ENCODE measurements around the gene PDK2.

PDK2 gene

DNA sequence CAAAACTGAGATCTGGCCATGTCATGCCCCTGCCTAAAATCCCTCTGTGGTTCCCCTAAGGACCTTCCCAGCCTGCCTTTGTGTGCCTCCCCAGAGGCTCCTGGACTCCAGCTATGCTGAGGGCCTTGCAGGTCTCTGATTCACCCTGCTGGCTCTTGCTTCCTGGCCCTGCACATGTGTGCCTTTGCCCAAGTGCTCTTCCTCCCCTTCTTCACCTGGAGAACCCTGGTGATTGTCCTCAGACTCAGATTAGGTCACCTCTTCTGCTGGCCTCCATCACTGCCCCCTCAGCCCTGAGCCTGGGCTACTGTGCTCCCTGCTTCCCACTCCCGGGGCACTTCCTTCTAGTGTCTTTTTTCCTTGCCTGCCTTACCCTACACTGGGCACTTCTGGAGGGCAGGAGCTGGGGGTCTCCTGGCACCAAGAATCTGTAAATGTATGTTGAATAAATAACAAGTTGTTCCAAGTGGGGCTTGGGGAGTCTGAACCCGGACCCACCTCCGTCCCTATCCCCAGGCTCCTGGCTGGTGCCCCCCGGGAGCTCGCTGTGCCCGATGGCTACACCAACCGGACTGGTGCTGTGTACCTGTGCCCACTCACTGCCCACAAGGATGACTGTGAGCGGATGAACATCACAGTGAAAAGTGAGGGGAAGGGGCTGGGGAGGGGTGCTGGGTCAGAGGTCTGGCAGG is 31.4 kb upstream of the PDK2 start:
- intact Hi-C loops (cut with micrococcal nuclease): no loop called here
- H3K36me3 Mint-ChIP-seq (ENCODE audit: low read depth): no peaks in the 10 kb centered on the region
- no peak overlapping the region for H3K27ac Mint-ChIP-seq
- peaks cover 26% of the 10 kb centered on the region for H3K4me1 Mint-ChIP-seq (ENCODE audit: low read depth)
- peaks cover 35% of the 10 kb centered on the region for H3K27me3 Mint-ChIP-seq
- H3K4me3 Mint-ChIP-seq: no peak overlapping the region
- H3K9me3 Mint-ChIP-seq: no peaks in the 10 kb centered on the region

DNA sequence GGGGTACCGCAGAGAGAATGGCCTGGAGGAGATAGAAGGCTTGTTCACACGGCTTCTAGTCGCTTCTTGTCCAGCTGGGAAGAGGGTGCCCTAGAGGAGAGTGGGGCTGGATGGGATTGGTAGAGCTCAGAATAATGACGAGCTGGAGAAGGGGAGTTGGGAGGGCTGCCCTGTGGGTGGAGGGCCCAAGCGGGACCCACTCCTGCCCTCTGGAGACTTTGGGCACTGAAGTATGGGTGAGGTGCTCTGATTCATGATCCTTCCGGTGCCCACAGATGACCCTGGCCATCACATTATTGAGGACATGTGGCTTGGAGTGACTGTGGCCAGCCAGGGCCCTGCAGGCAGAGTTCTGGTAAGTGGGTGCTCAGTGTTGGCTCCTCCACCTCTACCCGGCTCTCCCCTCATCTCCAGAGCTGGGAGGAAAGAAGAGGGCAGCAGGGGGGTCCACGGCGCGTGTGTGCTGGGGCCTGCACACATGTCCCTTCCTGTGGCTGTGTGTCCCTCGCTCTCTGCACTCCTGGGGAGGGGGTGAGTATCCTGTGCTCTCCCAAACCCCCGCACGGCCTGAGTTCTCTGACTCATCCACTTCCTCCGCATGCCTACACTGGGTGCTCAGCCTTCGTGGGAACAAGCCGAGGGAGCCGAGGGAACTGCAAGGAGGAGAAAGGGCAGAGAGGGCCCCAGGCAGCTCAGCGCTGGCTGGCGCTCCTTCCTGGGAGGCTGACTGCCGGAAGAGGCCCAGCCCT is 30.7 kb upstream of the PDK2 start:
- peaks cover 26% of the 10 kb centered on the region for H3K4me1 Mint-ChIP-seq (ENCODE audit: low read depth)
- peaks cover 28% of the 10 kb centered on the region for H3K27me3 Mint-ChIP-seq
- H3K4me3 Mint-ChIP-seq: no peak overlapping the region
- intact Hi-C loops (cut with micrococcal nuclease): no loop called here
- no peaks in the 10 kb centered on the region for H3K9me3 Mint-ChIP-seq
- no peak overlapping the region for H3K27ac Mint-ChIP-seq
- H3K36me3 Mint-ChIP-seq (ENCODE audit: low read depth): no peaks in the 10 kb centered on the region

DNA sequence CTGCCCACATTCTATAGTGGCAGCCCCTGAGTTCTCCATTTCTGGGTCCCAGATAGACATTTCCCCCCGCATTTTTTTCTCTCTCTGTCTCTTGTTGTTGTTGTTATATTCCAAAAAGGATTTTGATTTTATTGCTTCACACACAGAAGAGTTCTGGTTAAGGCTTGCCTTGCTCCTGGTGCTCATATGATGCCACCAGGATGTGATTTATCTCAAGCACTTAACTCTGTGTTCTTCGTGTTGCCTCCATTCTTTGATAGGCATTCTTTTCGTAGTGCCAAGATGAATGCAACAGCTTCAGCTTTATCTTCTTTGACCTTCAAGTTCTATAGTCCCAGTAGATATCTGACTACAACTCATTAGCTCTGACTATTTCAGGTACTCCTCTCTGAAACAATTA is 30.1 kb upstream of the PDK2 start:
- intact Hi-C loops (cut with micrococcal nuclease): no loop called here
- no peak overlapping the region for H3K27ac Mint-ChIP-seq
- no peaks in the 10 kb centered on the region for H3K9me3 Mint-ChIP-seq
- peaks cover 26% of the 10 kb centered on the region for H3K4me1 Mint-ChIP-seq (ENCODE audit: low read depth)
- H3K36me3 Mint-ChIP-seq (ENCODE audit: low read depth): no peaks in the 10 kb centered on the region
- no peak overlapping the region for H3K4me3 Mint-ChIP-seq
- peaks cover 24% of the 10 kb centered on the region for H3K27me3 Mint-ChIP-seq

- intact Hi-C loops (cut with micrococcal nuclease): no loop called here
Measured at GRCh38 chr17:50066995-50067394, 28.2 kb upstream of the PDK2 start.

DNA sequence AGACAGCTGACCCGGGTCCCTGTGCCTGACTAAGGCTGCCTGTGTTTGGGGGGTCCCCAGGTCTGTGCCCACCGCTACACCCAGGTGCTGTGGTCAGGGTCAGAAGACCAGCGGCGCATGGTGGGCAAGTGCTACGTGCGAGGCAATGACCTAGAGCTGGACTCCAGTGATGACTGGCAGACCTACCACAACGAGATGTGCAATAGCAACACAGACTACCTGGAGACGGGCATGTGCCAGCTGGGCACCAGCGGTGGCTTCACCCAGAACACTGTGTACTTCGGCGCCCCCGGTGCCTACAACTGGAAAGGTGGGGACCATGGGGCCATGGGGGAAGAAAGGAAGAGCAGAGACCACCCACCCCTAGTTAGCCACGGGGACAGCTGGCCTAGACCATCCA is 27.2 kb upstream of the PDK2 start:
- intact Hi-C loops (cut with micrococcal nuclease): no loop called here
- Mint-ChIP-seq H3K4me1 (ENCODE audit: low read depth) (peaks cover 21% of the 10 kb centered on the region), H3K36me3 (ENCODE audit: low read depth) (no peaks in the 10 kb centered on the region), H3K9me3 (peaks cover 9% of the 10 kb centered on the region), H3K27me3 (peaks cover 20% of the 10 kb centered on the region), H3K4me3 (no peak overlapping the region), H3K27ac (no peak overlapping the region)

More at GRCh38 chr17:50066995-50067394, 28.2 kb upstream of the PDK2 start:
- Mint-ChIP-seq H3K4me3 (no peak overlapping the region), H3K9me3 (peaks cover 9% of the 10 kb centered on the region), H3K4me1 (ENCODE audit: low read depth) (peaks cover 26% of the 10 kb centered on the region), H3K36me3 (ENCODE audit: low read depth) (no peaks in the 10 kb centered on the region), H3K27me3 (peaks cover 20% of the 10 kb centered on the region), H3K27ac (no peak overlapping the region)

DNA sequence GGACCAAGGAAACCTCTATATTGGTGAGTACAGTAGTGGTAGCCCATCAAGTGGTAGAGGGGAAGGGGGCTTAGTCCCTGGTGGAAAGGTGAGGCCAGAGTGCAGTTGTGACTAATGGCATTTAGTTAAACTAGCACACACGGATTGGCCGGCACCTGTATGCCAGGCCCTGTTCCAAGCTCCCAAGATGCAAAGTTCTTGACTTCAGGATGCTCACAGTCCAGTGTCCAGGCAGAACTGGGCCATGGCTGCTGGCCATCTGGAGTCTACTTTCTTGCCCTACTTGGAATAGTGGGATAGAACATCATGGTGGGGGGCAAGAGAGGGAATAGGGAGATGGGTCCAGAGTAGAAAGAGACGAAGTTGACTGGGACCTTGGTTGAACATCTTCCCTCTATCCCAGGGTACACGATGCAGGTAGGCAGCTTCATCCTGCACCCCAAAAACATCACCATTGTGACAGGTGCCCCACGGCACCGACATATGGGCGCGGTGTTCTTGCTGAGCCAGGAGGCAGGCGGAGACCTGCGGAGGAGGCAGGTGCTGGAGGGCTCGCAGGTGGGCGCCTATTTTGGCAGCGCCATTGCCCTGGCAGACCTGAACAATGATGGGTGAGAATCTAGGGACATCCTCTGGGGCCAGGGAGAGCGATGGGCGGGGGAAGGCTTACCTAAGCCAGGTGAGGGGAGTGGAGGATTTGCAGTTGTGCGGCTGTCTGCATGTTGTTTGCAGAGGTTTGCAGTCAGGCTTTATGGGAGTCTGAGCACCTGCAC is 24.1 kb upstream of the PDK2 start:
- intact Hi-C loops (cut with micrococcal nuclease): no loop called here
- Mint-ChIP-seq H3K4me3 (no peak overlapping the region), H3K9me3 (peaks cover 9% of the 10 kb centered on the region), H3K36me3 (ENCODE audit: low read depth) (no peaks in the 10 kb centered on the region), H3K4me1 (ENCODE audit: low read depth) (no peaks in the 10 kb centered on the region), H3K27me3 (peaks cover 13% of the 10 kb centered on the region), H3K27ac (no peak overlapping the region)

DNA sequence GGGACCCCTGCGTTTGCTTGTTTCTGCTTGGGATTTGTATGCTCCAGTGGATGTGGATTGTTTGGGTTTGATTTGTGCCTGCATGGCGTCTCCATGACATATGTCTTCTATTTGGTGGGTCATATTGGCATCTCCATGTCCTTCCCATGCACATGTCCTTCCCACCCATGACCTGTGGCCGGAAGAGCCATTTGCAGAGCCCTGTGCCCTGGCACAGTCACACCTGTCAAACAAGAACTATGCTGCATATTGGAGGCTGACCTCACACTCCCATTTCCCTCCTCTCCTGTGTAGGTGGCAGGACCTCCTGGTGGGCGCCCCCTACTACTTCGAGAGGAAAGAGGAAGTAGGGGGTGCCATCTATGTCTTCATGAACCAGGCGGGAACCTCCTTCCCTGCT is 23.5 kb upstream of the PDK2 start:
- H3K4me3 Mint-ChIP-seq: no peak overlapping the region
- H3K36me3 Mint-ChIP-seq (ENCODE audit: low read depth): no peaks in the 10 kb centered on the region
- H3K9me3 Mint-ChIP-seq: peaks cover 9% of the 10 kb centered on the region
- H3K27ac Mint-ChIP-seq: no peak overlapping the region
- H3K4me1 Mint-ChIP-seq (ENCODE audit: low read depth): no peaks in the 10 kb centered on the region
- H3K27me3 Mint-ChIP-seq: peaks cover 11% of the 10 kb centered on the region
- intact Hi-C loops (cut with micrococcal nuclease): no loop called here

DNA sequence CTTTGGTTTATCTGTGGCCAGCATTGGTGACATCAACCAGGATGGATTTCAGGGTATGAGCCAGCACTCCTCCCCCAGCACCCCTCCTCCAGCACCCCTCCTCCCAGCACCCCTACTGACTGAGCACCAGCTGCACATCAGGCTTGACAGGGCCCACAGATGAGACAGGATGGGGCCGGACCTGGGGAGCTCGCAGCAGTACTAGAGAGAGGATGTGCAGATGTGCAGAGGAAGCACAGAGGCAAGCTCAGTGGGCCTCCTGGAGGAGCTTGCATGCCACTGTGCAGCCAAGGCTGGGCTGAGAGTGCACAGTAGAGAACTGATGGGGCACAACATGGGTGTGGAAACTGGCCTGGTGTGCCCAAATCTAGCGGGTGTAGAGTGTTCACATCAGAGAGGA is 23.0 kb upstream of the PDK2 start:
- H3K4me1 Mint-ChIP-seq (ENCODE audit: low read depth): no peaks in the 10 kb centered on the region
- no peak overlapping the region for H3K4me3 Mint-ChIP-seq
- H3K9me3 Mint-ChIP-seq: peaks cover 9% of the 10 kb centered on the region
- peaks cover 14% of the 10 kb centered on the region for H3K27me3 Mint-ChIP-seq
- no peak overlapping the region for H3K27ac Mint-ChIP-seq
- intact Hi-C loops (cut with micrococcal nuclease): no loop called here
- H3K36me3 Mint-ChIP-seq (ENCODE audit: low read depth): no peaks in the 10 kb centered on the region

DNA sequence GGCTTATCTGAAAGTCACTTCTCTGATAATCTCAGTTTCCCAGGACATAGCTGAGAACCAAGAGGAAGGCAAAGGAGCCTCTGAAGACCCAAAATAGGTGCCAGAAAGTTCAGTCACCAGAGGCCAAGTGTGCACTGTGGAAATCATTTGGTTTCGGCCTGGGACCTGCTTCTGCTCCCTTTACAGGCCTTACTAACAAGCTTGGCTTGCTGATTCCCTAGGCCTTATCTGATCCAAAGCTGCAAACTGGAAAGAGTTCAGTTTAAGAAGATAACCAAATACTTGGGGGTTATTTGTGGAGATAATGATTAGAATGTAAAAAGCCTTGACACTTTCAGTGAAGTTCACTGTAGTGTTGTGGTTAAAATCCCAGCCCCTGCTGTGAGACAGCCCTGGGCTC is 22.2 kb upstream of the PDK2 start:
- Mint-ChIP-seq H3K27ac (no peak overlapping the region), H3K27me3 (peaks cover 16% of the 10 kb centered on the region), H3K4me3 (no peak overlapping the region), H3K4me1 (ENCODE audit: low read depth) (no peaks in the 10 kb centered on the region), H3K9me3 (peaks cover 9% of the 10 kb centered on the region), H3K36me3 (ENCODE audit: low read depth) (no peaks in the 10 kb centered on the region)
- intact Hi-C loops (cut with micrococcal nuclease): no loop called here

DNA sequence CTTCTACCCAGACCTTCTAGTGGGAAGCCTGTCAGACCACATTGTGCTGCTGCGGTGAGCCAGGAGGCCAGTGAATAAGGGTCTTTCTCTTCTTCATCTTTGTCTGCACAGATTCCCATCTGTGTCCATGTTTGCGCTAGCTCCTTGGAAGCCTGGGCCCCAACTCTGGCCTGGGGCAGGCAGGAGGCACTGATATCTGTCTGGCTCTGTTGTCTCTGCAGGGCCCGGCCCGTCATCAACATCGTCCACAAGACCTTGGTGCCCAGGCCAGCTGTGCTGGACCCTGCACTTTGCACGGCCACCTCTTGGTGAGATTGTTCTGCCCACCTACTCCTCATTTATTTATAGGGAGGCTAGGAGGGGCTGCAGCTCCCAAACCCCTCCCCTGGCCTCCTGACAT is 20.9 kb upstream of the PDK2 start:
- peaks cover 16% of the 10 kb centered on the region for H3K27me3 Mint-ChIP-seq
- peaks cover 9% of the 10 kb centered on the region for H3K9me3 Mint-ChIP-seq
- intact Hi-C loops (cut with micrococcal nuclease): no loop called here
- no peak overlapping the region for H3K27ac Mint-ChIP-seq
- H3K36me3 Mint-ChIP-seq (ENCODE audit: low read depth): no peaks in the 10 kb centered on the region
- no peaks in the 10 kb centered on the region for H3K4me1 Mint-ChIP-seq (ENCODE audit: low read depth)
- no peak overlapping the region for H3K4me3 Mint-ChIP-seq

GRCh38 chr17:50075446-50076032 is 19.6 kb upstream of the PDK2 start:
- H3K36me3 Mint-ChIP-seq (ENCODE audit: low read depth): no peaks in the 10 kb centered on the region
- H3K27ac Mint-ChIP-seq: no peak overlapping the region
- peaks cover 14% of the 10 kb centered on the region for H3K27me3 Mint-ChIP-seq

DNA sequence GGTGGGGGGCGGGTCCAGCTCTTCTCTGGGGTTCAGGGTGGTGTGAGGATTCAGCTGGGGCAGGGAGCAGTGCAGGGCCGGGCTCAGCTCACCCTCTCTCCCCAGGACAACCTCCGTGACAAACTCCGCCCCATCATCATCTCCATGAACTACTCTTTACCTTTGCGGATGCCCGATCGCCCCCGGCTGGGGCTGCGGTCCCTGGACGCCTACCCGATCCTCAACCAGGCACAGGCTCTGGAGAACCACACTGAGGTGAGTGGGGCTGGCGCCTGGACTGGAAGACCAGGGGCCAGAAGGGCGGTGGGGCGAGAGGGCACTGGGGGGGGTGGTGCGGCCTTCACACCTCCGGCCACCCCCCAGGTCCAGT is 18.9 kb upstream of the PDK2 start:
- intact Hi-C loops (cut with micrococcal nuclease): no loop called here
- Mint-ChIP-seq H3K27ac (no peak overlapping the region), H3K27me3 (peaks cover 11% of the 10 kb centered on the region), H3K36me3 (ENCODE audit: low read depth) (no peaks in the 10 kb centered on the region), H3K4me3 (no peak overlapping the region), H3K4me1 (ENCODE audit: low read depth) (no peaks in the 10 kb centered on the region), H3K9me3 (peaks cover 6% of the 10 kb centered on the region)

More at GRCh38 chr17:50075446-50076032, 19.6 kb upstream of the PDK2 start:
- H3K9me3 Mint-ChIP-seq: peaks cover 9% of the 10 kb centered on the region
- no peaks in the 10 kb centered on the region for H3K4me1 Mint-ChIP-seq (ENCODE audit: low read depth)
- intact Hi-C loops (cut with micrococcal nuclease): no loop called here
- no peak overlapping the region for H3K4me3 Mint-ChIP-seq

DNA sequence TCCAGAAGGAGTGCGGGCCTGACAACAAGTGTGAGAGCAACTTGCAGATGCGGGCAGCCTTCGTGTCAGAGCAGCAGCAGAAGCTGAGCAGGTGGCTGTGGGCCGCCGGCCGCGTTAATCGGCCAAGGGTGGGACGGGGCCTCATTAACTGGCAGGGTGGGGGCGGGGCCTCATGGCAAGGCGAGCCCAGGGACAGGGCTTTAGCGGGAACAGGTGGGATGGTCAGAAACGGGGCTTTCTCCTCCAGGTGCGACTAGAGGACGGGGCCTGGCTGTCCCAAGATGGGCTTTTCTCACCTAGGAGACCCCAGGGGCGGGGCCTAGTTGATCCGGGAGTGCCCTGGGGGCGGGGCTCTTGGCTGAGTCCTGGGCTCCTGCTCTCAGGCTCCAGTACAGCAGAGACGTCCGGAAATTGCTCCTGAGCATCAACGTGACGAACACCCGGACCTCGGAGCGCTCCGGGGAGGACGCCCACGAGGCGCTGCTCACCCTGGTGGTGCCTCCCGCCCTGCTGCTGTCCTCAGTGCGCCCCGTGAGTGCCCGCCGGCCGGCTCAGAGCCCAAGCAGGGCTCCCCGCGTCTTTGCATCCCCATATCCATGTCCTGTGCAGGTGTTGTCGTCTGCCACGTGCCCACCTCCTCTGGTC is 18.4 kb upstream of the PDK2 start:
- Mint-ChIP-seq H3K36me3 (ENCODE audit: low read depth) (no peaks in the 10 kb centered on the region), H3K27ac (no peak overlapping the region), H3K4me1 (ENCODE audit: low read depth) (no peaks in the 10 kb centered on the region), H3K27me3 (peaks cover 9% of the 10 kb centered on the region), H3K9me3 (peaks cover under 1% of the 10 kb centered on the region), H3K4me3 (no peak overlapping the region)
- intact Hi-C loops (cut with micrococcal nuclease): no loop called here

All from dendritic cell treated with granulocyte-macrophage colony-stimulating factor and Interleukin-4, amounts not matched to agents 40 ng/mL and 50 ng/mL, for 4 days (primary cell).